Brain microvascular endothelial cell (primary cell): ENCODE measurements around the gene ZNRF3.

Source experiments
- DNase-seq: peaks from one replicate; pipeline ENCODE4 v3.0.0-alpha.2; 2020
- H3K27ac ChIP-seq: fragments of 250-450 bp; sonication (Bioruptor Pico); 2 replicates; pipeline ENCODE4 v1.5.1; 2020; ENCODE audit warnings: mild to moderate bottlenecking, moderate library complexity
- H3K27me3 ChIP-seq: fragments of 250-450 bp; sonication (Bioruptor Pico); replicated peaks from 2 replicates; pipeline ENCODE4 v1.5.1; 2020; ENCODE audit warnings: mild to moderate bottlenecking
- H3K36me3 ChIP-seq: fragments of 250-450 bp; sonication (Bioruptor Pico); replicated peaks from 2 replicates; pipeline ENCODE4 v1.5.1; 2020; ENCODE audit warnings: mild to moderate bottlenecking
- H3K4me3 ChIP-seq: 2 replicates; pipeline ENCODE4 v1.5.1; 2011; ENCODE audit warnings: low read depth, mild to moderate bottlenecking, control low read depth, low read length, moderate library complexity
- in situ Hi-C: cut with HindIII; loops from 2 replicates; pipeline ENCODE4 v1.10.0; 2017; ENCODE audit warnings: low sequenced_read_pairs, low pct_ligation_motif_present
- TF ChIP-seq, protein P1 (sequence below): IDR thresholded peaks from 2 replicates; pipeline ENCODE4 v1.5.1; 2011; ENCODE audit warnings: low read depth, mild to moderate bottlenecking, moderate library complexity, low read length, control low read depth, inconsistent platforms; ENCODE audit errors: missing control alignments

The ZNRF3 gene

DNA sequence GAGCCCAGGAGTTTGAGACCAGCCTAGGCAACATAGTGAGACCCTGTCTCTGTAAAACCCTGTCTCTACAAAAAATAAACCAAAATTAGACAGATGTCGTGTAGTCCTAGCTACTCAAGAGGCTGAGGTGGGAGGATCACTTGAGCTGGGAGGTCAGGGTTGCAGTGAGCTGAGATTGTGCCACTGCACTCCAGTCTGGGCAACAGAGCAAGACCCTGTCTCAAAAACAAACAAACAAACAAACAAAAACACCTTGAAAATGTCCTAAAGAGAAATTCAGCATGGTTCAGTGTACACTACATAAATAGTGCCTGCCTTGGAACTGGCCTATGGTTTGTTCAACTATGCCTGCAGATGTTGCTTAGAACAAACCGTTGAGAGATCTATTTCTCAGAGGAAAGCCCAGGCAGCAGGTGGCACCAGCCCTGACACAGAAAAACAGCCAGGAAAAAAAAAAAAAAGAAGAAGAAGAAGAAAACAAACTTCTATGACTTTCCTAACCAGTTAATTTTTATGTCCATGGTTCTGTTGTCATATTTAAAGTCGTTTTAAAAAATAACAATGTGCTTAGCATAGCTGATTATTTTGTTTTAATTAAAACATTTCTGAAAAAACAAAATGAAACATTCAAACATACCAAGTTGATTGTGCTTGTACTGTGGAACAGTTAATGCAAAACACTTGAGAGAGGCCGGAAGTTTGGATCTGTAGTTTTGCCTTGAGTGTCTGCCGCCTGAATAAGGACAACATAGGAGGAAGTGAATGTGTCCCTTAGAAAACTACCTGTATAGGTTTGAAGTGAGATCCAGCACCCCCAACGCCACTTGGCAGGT, 194.9 kb downstream of the ZNRF3 start:
- H3K27ac ChIP-seq: no peak overlapping the region
- no peak for DNase-seq
- H3K36me3 ChIP-seq: no peaks in the 10 kb centered on the region
- TF ChIP-seq, protein P1, sequence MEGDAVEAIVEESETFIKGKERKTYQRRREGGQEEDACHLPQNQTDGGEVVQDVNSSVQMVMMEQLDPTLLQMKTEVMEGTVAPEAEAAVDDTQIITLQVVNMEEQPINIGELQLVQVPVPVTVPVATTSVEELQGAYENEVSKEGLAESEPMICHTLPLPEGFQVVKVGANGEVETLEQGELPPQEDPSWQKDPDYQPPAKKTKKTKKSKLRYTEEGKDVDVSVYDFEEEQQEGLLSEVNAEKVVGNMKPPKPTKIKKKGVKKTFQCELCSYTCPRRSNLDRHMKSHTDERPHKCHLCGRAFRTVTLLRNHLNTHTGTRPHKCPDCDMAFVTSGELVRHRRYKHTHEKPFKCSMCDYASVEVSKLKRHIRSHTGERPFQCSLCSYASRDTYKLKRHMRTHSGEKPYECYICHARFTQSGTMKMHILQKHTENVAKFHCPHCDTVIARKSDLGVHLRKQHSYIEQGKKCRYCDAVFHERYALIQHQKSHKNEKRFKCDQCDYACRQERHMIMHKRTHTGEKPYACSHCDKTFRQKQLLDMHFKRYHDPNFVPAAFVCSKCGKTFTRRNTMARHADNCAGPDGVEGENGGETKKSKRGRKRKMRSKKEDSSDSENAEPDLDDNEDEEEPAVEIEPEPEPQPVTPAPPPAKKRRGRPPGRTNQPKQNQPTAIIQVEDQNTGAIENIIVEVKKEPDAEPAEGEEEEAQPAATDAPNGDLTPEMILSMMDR: no peak
- H3K4me3 ChIP-seq: no peak overlapping the region
- in situ Hi-C loops: no loop called here
- peaks cover 2% of the 10 kb centered on the region for H3K27me3 ChIP-seq

DNA sequence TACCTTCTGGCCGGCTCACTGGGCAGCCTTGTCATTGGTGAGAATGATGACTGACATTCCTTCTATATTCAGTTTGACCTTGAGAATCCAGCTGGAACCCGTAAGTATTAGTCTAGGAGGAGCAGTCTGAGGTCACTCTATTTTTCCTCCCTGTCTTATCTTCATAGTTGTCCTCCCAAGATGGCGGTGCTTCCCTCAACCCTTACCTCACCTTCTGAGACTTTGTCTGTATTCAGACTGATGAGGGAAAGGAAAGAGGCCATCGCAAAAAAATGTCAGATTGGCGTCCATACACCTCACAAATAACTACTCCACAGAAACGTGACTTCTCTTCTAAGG, 195.5 kb downstream of the ZNRF3 start:
- TF ChIP-seq, protein P1: no peak
- in situ Hi-C loops: no loop called here
- Histone ChIP-seq H3K27ac (no peak overlapping the region), H3K27me3 (no peaks in the 10 kb centered on the region), H3K4me3 (no peak overlapping the region), H3K36me3 (no peaks in the 10 kb centered on the region)
- no peak for DNase-seq

DNA sequence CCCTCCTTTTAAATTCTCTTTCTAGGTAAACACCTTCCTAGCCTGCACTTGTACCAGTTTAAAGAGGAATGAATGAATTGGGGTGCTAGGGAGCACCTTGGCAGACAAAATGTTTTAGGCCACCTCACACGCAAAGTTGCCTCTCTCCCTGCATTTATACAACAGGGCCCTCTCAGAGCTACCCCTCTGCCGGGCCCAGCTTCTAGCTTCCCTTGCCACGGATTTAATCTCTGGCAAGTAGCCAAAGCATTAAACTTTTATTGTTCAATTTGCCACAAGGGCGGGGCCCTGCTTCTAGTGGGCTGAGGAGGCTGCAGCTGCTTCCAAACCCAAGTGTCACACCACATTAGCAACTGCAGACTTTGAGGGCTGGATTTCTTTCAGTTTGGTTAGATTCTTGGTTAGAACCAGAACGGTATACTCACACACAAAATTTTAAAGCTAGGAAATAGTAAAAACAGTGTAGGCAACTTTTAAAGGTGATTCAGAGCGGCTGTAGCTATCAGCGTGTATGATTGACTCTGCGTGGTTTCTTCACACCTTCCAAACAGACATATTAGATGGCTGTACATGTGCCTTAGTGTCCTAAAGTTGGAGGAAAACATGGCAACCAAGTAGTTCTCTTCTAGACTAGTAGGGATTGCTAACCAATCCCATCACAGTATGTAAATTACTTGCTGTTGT, 196.0 kb downstream of the ZNRF3 start:
- TF ChIP-seq, protein P1: no peak
- H3K27ac ChIP-seq: no peak overlapping the region
- H3K27me3 ChIP-seq: no peaks in the 10 kb centered on the region
- DNase-seq: no peak
- in situ Hi-C loops: no loop called here
- H3K4me3 ChIP-seq: no peak overlapping the region
- H3K36me3 ChIP-seq: no peaks in the 10 kb centered on the region

GRCh38 chr22:29080106-29080975, 197.0 kb downstream of the ZNRF3 start:
- H3K27me3 ChIP-seq: no peaks in the 10 kb centered on the region
- TF ChIP-seq, protein P1: no peak
- H3K27ac ChIP-seq: no peak overlapping the region
- no peaks in the 10 kb centered on the region for H3K36me3 ChIP-seq
- no peak overlapping the region for H3K4me3 ChIP-seq
- in situ Hi-C loops: no loop called here
- DNase-seq: no peak

DNA sequence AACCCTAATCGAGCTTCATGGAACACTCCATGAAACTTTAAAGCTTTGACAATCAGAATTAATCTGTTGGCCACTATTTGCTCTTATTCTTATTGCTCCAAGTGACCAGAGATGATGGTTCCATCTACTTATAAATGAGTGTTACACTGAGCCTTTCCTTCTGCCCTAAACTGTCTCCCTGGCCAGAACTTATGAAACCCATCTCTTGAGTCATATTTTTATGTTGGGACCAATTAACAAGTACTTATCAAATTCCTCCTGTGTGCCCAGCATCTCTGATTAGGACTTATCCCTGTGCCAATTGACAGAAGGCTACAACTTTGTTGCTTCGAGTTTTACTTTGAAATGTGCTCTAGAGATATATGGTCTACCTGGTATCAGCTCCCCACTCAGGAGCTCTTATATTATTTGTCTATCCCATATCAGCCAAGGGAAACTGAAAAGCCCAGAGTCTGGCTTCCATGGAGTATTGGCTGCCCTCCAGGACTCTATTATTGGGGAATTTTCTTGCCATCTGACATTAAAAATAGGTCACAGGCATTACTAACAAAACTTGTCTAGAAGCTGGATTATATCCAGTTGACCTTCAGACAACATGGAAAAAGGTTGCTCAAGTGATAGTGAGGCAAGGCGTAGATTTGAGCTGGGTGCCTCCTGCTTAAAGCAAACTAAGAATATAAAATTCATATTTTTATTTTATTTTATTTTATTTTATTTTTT, 198.3 kb downstream of the ZNRF3 start:
- no peaks in the 10 kb centered on the region for H3K27me3 ChIP-seq
- TF ChIP-seq, protein P1: no peak
- no peak overlapping the region for H3K27ac ChIP-seq
- H3K36me3 ChIP-seq: no peaks in the 10 kb centered on the region
- in situ Hi-C loops: no loop called here
- no peak for DNase-seq
- no peak overlapping the region for H3K4me3 ChIP-seq
